SK-N-SH (cell line): Measurements from ENCODE around the gene CIBAR2.

Experiments
- JUND ChIP-seq: IDR thresholded peaks from 2 replicates; pipeline ENCODE4 v1.4.0; 2012
- MAX ChIP-seq: IDR thresholded peaks from 2 replicates; pipeline ENCODE4 v1.4.0; 2012; ENCODE audit warnings: low read depth
- MXI1 ChIP-seq: IDR thresholded peaks from 2 replicates; pipeline ENCODE4 v1.6.1; 2012; ENCODE audit warnings: mild to moderate bottlenecking, low read depth, low read length, improper control_type of control experiment
- NFIC ChIP-seq: IDR thresholded peaks from 2 replicates; pipeline ENCODE4 v1.4.0; 2012; ENCODE audit warnings: borderline replicate concordance
- RFX5 ChIP-seq: IDR thresholded peaks from 2 replicates; pipeline ENCODE4 v1.6.1; 2012; ENCODE audit warnings: mild to moderate bottlenecking, improper control_type of control experiment, low read length
- USF2 ChIP-seq: fragments of 150-350 bp; IDR thresholded peaks from 2 replicates; pipeline ENCODE4 v1.6.1; 2017; ENCODE audit warnings: antibody characterized with exemption, low read length, low read depth, borderline replicate concordance
- TF ChIP-seq, protein P1 (sequence below): fragments of 200-600 bp; sonication (generic); IDR thresholded peaks from 2 replicates; pipeline ENCODE4 v1.6.1; 2017; ENCODE audit warnings: antibody characterized with exemption, mild to moderate bottlenecking, moderate library complexity

- TF ChIP-seq JUND (no peak), USF2 (no peak), MAX (no peak), RFX5 (no peak), MXI1 (no peak), NFIC (no peak)
- TF ChIP-seq, protein P1, sequence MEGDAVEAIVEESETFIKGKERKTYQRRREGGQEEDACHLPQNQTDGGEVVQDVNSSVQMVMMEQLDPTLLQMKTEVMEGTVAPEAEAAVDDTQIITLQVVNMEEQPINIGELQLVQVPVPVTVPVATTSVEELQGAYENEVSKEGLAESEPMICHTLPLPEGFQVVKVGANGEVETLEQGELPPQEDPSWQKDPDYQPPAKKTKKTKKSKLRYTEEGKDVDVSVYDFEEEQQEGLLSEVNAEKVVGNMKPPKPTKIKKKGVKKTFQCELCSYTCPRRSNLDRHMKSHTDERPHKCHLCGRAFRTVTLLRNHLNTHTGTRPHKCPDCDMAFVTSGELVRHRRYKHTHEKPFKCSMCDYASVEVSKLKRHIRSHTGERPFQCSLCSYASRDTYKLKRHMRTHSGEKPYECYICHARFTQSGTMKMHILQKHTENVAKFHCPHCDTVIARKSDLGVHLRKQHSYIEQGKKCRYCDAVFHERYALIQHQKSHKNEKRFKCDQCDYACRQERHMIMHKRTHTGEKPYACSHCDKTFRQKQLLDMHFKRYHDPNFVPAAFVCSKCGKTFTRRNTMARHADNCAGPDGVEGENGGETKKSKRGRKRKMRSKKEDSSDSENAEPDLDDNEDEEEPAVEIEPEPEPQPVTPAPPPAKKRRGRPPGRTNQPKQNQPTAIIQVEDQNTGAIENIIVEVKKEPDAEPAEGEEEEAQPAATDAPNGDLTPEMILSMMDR, result no peak
Observed at GRCh38 chr16:85072947-85073346, 39.3 kb downstream of the CIBAR2 start.
